CD8-positive, alpha-beta memory T cell (primary cell): ENCODE measurements around the gene TSHZ2. TPM values are rescaled to one million over a fixed set of nuclear protein-coding genes. Genes with fewer than 3 reads are reported as not detected.

ENCODE experiments used
- CTCF ChIA-PET: fragments of 350-600 bp; sonication (Branson Sonifier 250); formaldehyde crosslinking; loops from one replicate; lab custom pipeline; 2021; ENCODE audit warnings: antibody characterized with exemption; lab: Charles Lee
- POLR2A ChIA-PET: fragments of 350-600 bp; sonication (Branson Sonifier 250); formaldehyde crosslinking; loops from one replicate; lab custom pipeline; 2021; ENCODE audit warnings: antibody characterized with exemption; lab: Charles Lee
- DNase-seq, 5 donors: peaks; one replicate each; pipeline versions ENCODE4 v3.0.0 to v3.0.0-alpha.2; 2020 to 2022; ENCODE audit warnings: mixed read lengths in 1 of 5
- H3K27ac ChIP-seq: one replicate; pipeline ENCODE4 v1.7.0; 2013; ENCODE audit warnings: low read depth, mild to moderate bottlenecking, low read length, moderate library complexity
- H3K27me3 ChIP-seq: 2 replicates; pipeline ENCODE4 v1.7.0; 2013; ENCODE audit warnings: low read length, mild to moderate bottlenecking; ENCODE audit not compliant: insufficient read depth, poor library complexity, severe bottlenecking
- H3K36me3 ChIP-seq: 2 replicates; pipeline ENCODE4 v1.7.0; 2013; ENCODE audit warnings: mild to moderate bottlenecking, low read length, moderate library complexity; ENCODE audit not compliant: insufficient read depth
- H3K4me1 ChIP-seq: 2 replicates; pipeline ENCODE4 v1.7.0; 2013; ENCODE audit warnings: mild to moderate bottlenecking, low read length, moderate library complexity; ENCODE audit not compliant: insufficient read depth
- H3K4me3 ChIP-seq: 2 replicates; pipeline ENCODE4 v1.7.0; 2013; ENCODE audit warnings: mild to moderate bottlenecking, low read length
- H3K9me3 ChIP-seq: 2 replicates; pipeline ENCODE4 v1.7.0; 2013; ENCODE audit warnings: mild to moderate bottlenecking, low read length
- H3K27ac Mint-ChIP-seq, 8 donors: one replicate each; pipeline ENCODE4 v1.8.0; 2020 to 2021; ENCODE audit warnings: mixed read lengths in 8 of 8, mild to moderate bottlenecking in 6 of 8, inconsistent platforms in 3 of 8, moderate library complexity in 3 of 8
- H3K27me3 Mint-ChIP-seq, 2 donors: one replicate each; pipeline ENCODE4 v1.8.0; 2020 to 2021; ENCODE audit warnings: mixed read lengths in 2 of 2, mild to moderate bottlenecking in 1 of 2, moderate library complexity in 1 of 2
- H3K36me3 Mint-ChIP-seq, 3 donors: one replicate each; pipeline ENCODE4 v1.8.0; 2020 to 2021; ENCODE audit warnings: mixed read lengths in 3 of 3, inconsistent platforms in 1 of 3, mild to moderate bottlenecking in 1 of 3
- H3K4me1 Mint-ChIP-seq, 3 donors: one replicate each; pipeline ENCODE4 v1.8.0; 2020 to 2021; ENCODE audit warnings: mixed read lengths in 3 of 3, inconsistent platforms in 1 of 3, mild to moderate bottlenecking in 1 of 3
- H3K4me3 Mint-ChIP-seq, 7 donors: one replicate each; pipeline ENCODE4 v1.8.0; 2020 to 2021; ENCODE audit warnings: mixed read lengths in 7 of 7, mild to moderate bottlenecking in 6 of 7, moderate library complexity in 4 of 7, inconsistent platforms in 2 of 7
- H3K9me3 Mint-ChIP-seq, 5 donors: one replicate each; pipeline ENCODE4 v1.8.0; 2020 to 2022; ENCODE audit warnings: mixed read lengths in 5 of 5, mild to moderate bottlenecking in 3 of 5, moderate library complexity in 2 of 5, inconsistent platforms in 1 of 5
- polyA plus RNA-seq: library from polyadenylated mRNA; unstranded; fragments of 300-500 nt; fragmentation: Illumina TruSeq; gene quantifications from one replicate; pipeline ENCODE4 v1.2.3, GENCODE V29; 2021
- total RNA-seq, 2 experiments: library from RNA; stranded (reverse); gene quantifications; one replicate each; pipeline ENCODE4 v1.2.3, GENCODE V29; 2021

Gene TSHZ2
- total and polyA plus RNA-seq, 3 experiments from 2014 or later: 0.10 to 1.6 (median 1.5) TPM

DNA sequence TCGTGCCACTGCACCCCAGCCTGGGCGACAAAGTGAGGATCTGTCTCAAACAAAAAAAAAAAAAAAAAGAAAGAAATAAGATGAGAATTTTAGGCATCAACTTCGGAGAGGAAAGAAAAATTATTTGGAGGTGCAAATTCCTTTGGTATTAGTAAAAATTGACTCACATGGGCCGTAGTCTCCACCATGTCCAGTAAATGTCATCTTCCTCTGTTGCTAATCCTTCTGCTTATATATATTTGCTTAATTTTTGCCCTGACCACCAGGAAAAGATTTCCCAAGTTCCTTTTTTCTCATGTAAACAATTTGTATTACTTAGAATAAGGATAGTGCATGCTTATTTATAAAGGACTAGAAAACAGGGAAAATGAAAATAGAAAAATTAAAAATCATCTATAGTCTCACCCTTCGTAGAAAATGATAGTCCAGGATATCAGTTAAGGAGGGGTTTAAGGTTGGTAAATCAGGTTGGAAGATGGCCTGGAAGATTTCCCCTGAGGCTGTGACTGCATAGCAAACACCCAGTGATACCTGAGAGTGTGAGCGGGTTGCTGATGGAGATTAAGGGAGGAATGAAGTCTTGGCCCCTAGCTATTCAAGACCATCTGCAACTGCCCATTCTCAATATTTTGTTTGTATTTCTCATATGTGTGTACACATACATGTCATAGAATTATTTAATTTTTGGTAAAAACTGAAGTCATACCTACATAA lies 380.7 kb downstream of the TSHZ2 start:
- Mint-ChIP-seq H3K27ac (no peak overlapping the region), H3K36me3 (peaks cover 0 to 11% (median 5%) of the 10 kb centered on the region in 3 donors), H3K4me3 (no peak overlapping the region), H3K9me3 (peaks cover 10 to 19% (median 15%) of the 10 kb centered on the region in 5 donors), H3K27me3 (peaks cover 3 to 39% of the 10 kb centered on the region in 2 donors), H3K4me1 (no peaks in the 10 kb centered on the region)
- Histone ChIP-seq H3K9me3 (peaks cover 7% of the 10 kb centered on the region), H3K27ac (no peak overlapping the region), H3K4me1 (no peaks in the 10 kb centered on the region), H3K4me3 (no peak overlapping the region), H3K36me3 (no peaks in the 10 kb centered on the region), H3K27me3 (no peaks in the 10 kb centered on the region)
- POLR2A ChIA-PET: no interaction called here
- no peak for DNase-seq
- CTCF ChIA-PET: no interaction called here

DNA sequence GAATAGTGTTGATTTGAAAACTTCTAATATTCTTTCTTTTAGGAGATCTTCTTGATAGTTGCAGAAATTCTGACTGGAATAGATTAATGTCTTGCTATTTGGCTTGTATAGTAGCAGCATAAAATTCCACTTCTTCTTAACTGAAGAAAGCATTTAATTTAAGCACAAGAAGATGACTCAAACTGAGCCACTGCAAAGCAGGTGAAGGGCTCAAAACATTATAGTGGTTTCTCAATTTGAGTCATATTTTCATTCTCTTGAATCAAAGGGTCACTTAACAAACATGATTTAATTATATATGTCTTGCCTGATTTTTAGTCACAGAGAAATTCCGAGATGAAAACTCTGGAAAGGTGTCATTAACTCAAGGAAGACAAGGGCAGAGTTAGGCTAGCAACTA lies 382.2 kb downstream of the TSHZ2 start:
- DNase-seq: no peak
- Mint-ChIP-seq H3K9me3 (peaks cover 10 to 19% (median 15%) of the 10 kb centered on the region in 5 donors), H3K27me3 (peaks cover 0 to 39% of the 10 kb centered on the region in 2 donors), H3K4me3 (no peak overlapping the region), H3K4me1 (no peaks in the 10 kb centered on the region), H3K27ac (no peak overlapping the region), H3K36me3 (peaks cover 0 to 11% (median 5%) of the 10 kb centered on the region in 3 donors)
- Histone ChIP-seq H3K4me3 (no peak overlapping the region), H3K27ac (no peak overlapping the region), H3K36me3 (no peaks in the 10 kb centered on the region), H3K4me1 (no peaks in the 10 kb centered on the region), H3K9me3 (peaks cover 7% of the 10 kb centered on the region), H3K27me3 (no peaks in the 10 kb centered on the region)
- ChIA-PET CTCF (no interaction called here), POLR2A (no interaction called here)

DNA sequence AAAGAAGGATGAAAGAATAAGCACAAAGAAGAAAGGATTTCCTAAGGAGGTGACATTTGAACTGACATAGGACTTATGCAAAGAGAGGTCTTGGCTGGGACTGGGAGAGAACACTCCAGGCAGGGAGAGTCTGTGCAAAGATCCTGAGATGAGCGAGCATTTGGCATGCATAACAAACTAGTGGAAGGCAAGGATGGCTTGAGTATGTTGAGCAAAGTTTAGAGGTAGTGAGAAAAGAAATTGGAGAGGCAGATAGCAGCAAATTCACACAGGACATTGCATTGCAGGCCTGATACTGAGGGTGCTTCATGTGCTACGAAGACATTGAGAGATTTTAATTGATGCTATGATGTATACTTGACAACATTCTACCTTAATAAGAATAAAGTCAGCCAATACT lies 383.6 kb downstream of the TSHZ2 start:
- CTCF ChIA-PET: no interaction called here
- peaks cover under 1 to 33% of the 10 kb centered on the region in 2 donors for H3K27me3 Mint-ChIP-seq
- peaks cover 0 to 11% (median 5%) of the 10 kb centered on the region in 3 donors for H3K36me3 Mint-ChIP-seq
- H3K4me3 ChIP-seq: no peak overlapping the region
- no peaks in the 10 kb centered on the region for H3K4me1 ChIP-seq
- no peak overlapping the region for H3K4me3 Mint-ChIP-seq
- no peaks in the 10 kb centered on the region for H3K36me3 ChIP-seq
- no peaks in the 10 kb centered on the region for H3K4me1 Mint-ChIP-seq
- H3K27me3 ChIP-seq: no peaks in the 10 kb centered on the region
- DNase-seq: no peak
- H3K27ac ChIP-seq: no peak overlapping the region
- peaks cover 7% of the 10 kb centered on the region for H3K9me3 ChIP-seq
- POLR2A ChIA-PET: no interaction called here
- peak overlapping the region in 1 of 8 donors; percentile 11 for H3K27ac Mint-ChIP-seq
- H3K9me3 Mint-ChIP-seq: peaks cover 10 to 18% (median 14%) of the 10 kb centered on the region in 5 donors

DNA sequence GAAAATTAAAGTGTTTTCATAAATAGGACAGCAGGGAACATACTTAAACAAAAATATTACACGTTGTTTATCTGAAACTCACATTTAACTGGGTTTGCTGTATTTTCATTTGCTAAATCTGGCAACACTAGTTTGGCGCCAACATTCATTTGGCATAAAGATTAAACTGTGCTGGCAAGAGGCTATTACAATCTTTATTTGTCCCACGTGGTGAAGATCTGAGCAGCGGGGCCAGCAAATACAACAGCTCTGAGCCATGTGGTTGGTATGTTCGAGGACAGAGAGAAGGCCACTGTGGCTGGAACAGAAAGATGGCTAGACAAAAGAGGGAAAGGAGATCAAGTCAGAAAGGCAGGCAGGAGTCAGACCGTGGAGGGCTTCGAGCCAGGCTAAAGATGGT lies 387.3 kb downstream of the TSHZ2 start:
- H3K27ac ChIP-seq: no peak overlapping the region
- Mint-ChIP-seq H3K9me3 (peaks cover 10 to 16% (median 14%) of the 10 kb centered on the region in 5 donors), H3K27me3 (peaks cover 3 to 18% of the 10 kb centered on the region in 2 donors), H3K36me3 (peaks cover 0 to 11% (median 3%) of the 10 kb centered on the region in 3 donors), H3K4me3 (no peak overlapping the region), H3K4me1 (no peaks in the 10 kb centered on the region), H3K27ac (no peak overlapping the region)
- H3K9me3 ChIP-seq: peaks cover 7% of the 10 kb centered on the region
- DNase-seq: no peak
- no peaks in the 10 kb centered on the region for H3K36me3 ChIP-seq
- no peaks in the 10 kb centered on the region for H3K27me3 ChIP-seq
- no peak overlapping the region for H3K4me3 ChIP-seq
- ChIA-PET CTCF (no interaction called here), POLR2A (no interaction called here)
- no peaks in the 10 kb centered on the region for H3K4me1 ChIP-seq

DNA sequence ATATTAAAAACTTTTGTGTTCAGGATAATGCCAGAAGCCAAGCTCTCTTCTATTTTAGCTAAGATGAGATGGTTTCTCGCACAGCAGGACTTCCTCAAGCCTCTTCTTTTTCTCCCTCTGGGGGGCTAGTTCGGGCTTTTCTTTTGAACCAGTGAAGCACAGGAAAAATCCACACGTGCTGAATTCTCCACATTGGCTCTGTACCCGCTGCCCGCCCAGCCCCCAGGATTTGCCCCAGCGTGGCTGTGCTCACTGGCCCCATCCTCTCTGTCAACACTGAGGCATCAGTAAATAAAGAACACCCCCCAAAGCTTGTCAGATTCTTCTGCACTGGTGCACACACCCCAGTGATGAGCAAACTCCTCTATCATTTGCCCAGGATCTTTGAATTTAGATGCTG lies 388.7 kb downstream of the TSHZ2 start:
- Mint-ChIP-seq H3K9me3 (peaks cover 2 to 7% (median 6%) of the 10 kb centered on the region in 5 donors), H3K4me1 (no peaks in the 10 kb centered on the region), H3K27me3 (peaks cover 5 to 31% of the 10 kb centered on the region in 2 donors), H3K27ac (no peak overlapping the region), H3K36me3 (peaks cover 0 to 5% (median 0%) of the 10 kb centered on the region in 3 donors), H3K4me3 (no peak overlapping the region)
- peaks cover 5% of the 10 kb centered on the region for H3K9me3 ChIP-seq
- H3K4me3 ChIP-seq: no peak overlapping the region
- no peaks in the 10 kb centered on the region for H3K4me1 ChIP-seq
- no peak overlapping the region for H3K27ac ChIP-seq
- CTCF ChIA-PET: no interaction called here
- POLR2A ChIA-PET: no interaction called here
- no peak for DNase-seq
- no peaks in the 10 kb centered on the region for H3K36me3 ChIP-seq
- H3K27me3 ChIP-seq: no peaks in the 10 kb centered on the region

DNA sequence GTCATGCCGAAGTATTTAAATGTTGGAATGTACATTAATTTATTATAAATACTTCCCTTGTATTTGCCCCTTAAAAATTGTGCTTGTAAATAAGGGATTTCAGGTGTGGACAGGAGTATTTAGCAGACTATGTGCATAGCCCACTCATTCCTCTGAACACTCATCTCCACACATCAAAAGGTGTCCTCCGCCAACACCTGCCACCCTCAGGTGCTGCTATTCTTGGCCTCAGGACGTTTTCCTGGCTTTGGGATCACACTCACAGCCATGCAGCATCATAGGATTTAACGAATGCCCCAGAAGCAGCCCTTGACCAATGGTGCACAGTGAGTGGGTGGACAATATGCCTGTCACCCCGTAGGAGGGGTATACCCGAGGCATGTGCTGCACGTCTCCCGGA lies 390.6 kb downstream of the TSHZ2 start:
- Histone ChIP-seq H3K27me3 (no peaks in the 10 kb centered on the region), H3K9me3 (no peaks in the 10 kb centered on the region), H3K36me3 (no peaks in the 10 kb centered on the region), H3K4me1 (no peaks in the 10 kb centered on the region), H3K27ac (no peak overlapping the region), H3K4me3 (no peak overlapping the region)
- no peak overlapping the region for H3K4me3 Mint-ChIP-seq
- DNase-seq: no peak
- POLR2A ChIA-PET: no interaction called here
- H3K36me3 Mint-ChIP-seq: no peaks in the 10 kb centered on the region
- H3K4me1 Mint-ChIP-seq: no peaks in the 10 kb centered on the region
- CTCF ChIA-PET: no interaction called here
- H3K9me3 Mint-ChIP-seq: no peaks in the 10 kb centered on the region
- no peak overlapping the region for H3K27ac Mint-ChIP-seq
- H3K27me3 Mint-ChIP-seq: peaks cover 5 to 35% of the 10 kb centered on the region in 2 donors

DNA sequence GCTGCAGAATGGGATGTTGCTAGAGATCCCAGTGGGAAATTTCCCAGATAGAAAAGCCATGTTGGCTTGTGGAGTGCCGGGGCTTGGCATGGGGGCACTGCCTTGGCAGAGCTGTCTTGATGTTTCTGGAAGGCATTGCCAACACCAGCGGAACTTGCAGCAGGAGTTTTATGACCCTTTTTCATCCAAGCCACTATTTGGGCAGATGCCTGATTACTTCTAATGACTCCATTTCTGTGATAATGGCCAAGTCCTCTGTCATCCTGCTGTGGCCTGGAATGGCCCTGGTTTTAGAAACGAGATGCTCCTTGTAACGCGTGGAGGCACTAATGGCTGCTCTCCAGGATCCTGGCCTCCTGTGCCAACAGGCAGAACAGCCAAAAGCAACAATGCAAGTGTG lies 392.5 kb downstream of the TSHZ2 start:
- ChIA-PET POLR2A (no interaction called here), CTCF (no interaction called here)
- no peaks in the 10 kb centered on the region for H3K9me3 ChIP-seq
- H3K27me3 ChIP-seq: no peaks in the 10 kb centered on the region
- Mint-ChIP-seq H3K4me3 (no peak overlapping the region), H3K36me3 (peaks cover 0 to 2% (median 0%) of the 10 kb centered on the region in 3 donors), H3K9me3 (no peaks in the 10 kb centered on the region), H3K27me3 (peaks cover 5 to 35% of the 10 kb centered on the region in 2 donors), H3K27ac (no peak overlapping the region), H3K4me1 (no peaks in the 10 kb centered on the region)
- no peaks in the 10 kb centered on the region for H3K4me1 ChIP-seq
- DNase-seq: no peak
- H3K4me3 ChIP-seq: no peak overlapping the region
- no peaks in the 10 kb centered on the region for H3K36me3 ChIP-seq
- H3K27ac ChIP-seq: no peak overlapping the region

DNA sequence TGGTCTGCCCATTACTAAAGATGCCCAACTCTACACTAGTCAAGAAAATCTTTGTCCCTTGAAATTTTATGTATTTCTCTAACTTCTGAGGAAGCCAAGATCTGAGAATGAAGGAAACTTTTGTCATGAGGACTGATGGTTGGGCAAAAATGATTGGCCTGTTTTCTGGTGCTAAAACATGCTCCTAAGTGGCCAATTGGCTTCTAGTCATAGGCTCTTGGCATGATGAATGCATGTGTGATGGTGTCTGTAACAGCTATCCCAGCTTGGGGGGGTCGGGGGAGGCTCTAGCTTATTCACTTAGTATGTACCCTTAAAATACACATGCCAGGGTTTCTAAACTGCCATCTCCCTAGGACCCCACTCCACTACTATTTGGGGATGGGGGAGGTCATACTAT lies 392.9 kb downstream of the TSHZ2 start:
- no peaks in the 10 kb centered on the region for H3K9me3 Mint-ChIP-seq
- Histone ChIP-seq H3K4me1 (no peaks in the 10 kb centered on the region), H3K27ac (no peak overlapping the region), H3K4me3 (no peak overlapping the region), H3K9me3 (no peaks in the 10 kb centered on the region), H3K36me3 (no peaks in the 10 kb centered on the region), H3K27me3 (no peaks in the 10 kb centered on the region)
- H3K27me3 Mint-ChIP-seq: peaks cover 5 to 35% of the 10 kb centered on the region in 2 donors
- peaks cover 0 to 2% (median 0%) of the 10 kb centered on the region in 3 donors for H3K36me3 Mint-ChIP-seq
- H3K4me3 Mint-ChIP-seq: no peak overlapping the region
- POLR2A ChIA-PET: no interaction called here
- no peak overlapping the region for H3K27ac Mint-ChIP-seq
- CTCF ChIA-PET: no interaction called here
- no peak for DNase-seq
- no peaks in the 10 kb centered on the region for H3K4me1 Mint-ChIP-seq
